GM12874 (cell line): ENCODE measurements around the gene RAB25.

ENCODE experiments used
- CTCF ChIP-seq: IDR thresholded peaks from 2 replicates; pipeline ENCODE4 v1.5.1; 2011; ENCODE audit warnings: low read depth, mild to moderate bottlenecking, control low read depth, low read length, moderate library complexity; ENCODE audit not compliant: insufficient read depth

Gene RAB25

DNA sequence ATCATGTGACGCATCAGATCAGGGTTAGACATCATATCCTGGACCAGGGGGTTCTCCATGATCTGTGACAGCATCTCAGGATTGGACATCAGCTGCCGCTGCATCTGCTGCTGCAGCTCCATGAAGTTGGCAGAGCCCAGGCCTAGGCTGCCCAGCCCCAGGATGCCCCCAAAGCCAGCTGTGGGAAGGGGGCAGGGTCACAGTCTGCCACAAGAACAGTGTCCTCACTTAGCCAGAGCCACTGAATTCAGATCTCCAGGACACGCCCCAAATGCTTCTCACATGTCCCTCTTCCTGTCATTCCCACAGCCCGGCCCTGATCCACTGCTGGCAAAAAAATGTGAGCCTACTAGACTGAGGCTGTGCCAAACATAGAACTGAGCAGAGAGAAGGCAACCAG is 10.6 kb upstream of the RAB25 start:
- TF ChIP-seq CTCF = no peak

DNA sequence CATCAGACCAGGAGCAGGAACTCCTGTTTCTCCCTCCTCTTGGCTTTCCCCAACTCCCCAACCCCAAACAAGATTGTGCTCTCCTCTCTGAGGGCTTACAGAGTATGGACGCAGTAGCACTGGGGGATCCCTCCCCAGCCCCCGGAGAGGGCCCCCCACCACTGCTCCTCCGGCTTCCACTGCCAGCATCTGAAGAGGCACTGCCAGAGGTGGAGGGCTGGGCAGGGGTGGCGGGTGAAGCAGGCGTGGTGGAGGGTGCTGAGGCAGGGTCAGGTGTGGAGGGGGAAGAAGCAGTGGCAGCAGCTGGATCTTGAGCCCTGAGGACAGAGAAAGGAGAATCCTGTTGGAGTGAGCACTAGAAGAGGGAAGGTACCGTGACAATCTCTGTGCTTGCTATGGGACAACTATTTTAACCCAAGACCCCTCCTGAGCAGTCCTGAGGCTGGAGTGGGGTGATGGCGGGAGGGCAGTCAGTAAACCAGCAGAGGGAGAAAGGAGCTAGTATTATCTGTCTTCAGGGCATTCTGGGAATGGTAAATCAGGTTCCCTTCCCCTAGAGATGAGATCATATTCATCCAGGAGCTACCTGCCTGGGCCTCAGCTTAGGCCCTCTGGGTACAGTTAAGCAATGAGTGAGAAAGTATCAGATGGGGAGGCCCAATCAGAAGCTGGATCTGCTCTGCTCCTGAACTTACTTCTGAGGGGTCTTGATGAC is 9.8 kb upstream of the RAB25 start:
- no peak for TF ChIP-seq CTCF

DNA sequence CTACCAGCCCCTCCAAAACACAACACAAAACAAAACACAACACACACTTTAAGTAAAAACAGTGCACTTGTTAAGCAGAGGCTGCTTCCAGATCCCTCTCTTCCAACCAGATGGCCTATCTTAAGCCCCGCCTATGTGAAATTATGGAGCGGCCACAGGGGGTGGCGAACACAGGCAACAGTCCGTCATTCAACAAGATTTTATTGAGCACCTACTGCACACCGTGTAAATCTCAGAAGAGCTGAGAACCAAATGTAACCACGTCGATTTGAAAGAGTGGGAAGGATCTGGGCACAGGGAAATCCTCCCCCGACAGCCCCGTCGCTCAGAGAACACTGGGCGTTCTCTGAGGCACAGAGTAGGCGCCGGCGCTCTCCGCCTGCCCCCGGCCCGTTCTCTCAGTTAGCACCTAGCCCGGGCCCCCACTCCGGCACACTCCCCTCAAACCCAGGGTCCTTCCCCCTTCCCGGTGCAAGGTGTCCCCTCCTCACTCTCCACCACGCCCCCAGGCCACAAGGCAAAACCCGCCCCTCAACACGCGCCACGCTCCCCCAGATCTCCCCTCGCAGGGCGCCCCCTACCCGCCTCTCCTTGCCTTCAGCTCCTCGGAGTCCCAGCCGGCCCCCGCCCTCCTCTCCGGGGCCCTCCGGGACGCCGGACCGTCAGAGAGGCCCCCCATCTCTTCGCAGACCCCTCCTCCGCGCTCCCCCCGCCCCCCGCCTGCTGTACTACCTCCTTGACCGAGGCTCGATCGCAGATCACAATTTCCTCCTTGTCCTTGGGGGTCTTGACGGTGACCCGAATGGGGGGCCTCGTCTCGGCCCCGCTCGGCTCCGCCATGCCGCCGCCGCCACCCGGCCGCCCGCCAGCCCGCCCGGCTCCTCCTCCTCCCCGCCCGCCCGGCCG is 7.8 kb upstream of the RAB25 start:
- TF ChIP-seq CTCF = peak; percentile 57; the same call in 1 of the 2 replicates

DNA sequence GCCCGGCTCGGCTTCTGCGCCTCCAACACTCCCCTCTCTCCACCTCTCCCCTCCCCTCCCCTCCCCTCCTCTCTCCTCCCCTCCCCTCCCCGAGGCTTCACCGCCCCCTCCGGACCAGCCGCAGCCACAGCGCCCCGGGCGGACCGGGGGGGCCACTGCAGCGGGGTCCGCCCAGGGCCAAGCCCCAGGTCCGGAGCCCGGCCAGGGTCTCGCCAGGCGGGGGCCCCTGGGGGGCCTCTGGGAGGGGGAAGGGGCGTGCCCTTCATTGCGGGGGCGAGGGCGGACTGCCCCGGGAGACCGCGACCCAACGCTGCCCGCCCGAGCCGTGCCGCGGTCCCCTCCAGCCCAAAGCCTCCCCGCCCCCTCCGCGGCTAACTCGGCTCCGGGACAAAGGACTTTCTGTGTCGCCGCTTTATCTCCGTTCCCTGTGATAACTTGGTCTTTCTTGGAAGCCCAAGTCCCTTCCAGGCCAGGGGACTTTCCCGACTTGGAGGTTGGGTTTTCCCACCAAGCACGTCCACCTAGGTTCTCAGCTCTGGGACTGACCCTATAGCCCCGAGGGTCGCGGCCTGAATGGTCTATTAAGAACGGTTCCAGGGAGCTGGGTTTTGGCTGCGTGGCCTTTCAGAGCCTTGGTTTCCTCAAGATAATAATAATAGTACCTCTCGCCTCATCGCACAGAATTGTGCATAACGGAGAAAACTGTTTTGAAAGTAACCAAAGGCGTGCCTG is 7.0 kb upstream of the RAB25 start, which contains the start of gene UBQLN4:
UBQLN4 (minus strand) TSS at position 31 of the 732 bp plus-strand sequence. CDS start 97 bp downstream, outside the sequence.
- TF ChIP-seq CTCF = peak; percentile 83

- TF ChIP-seq CTCF = no peak
Observed at GRCh38 chr1:156054500-156055280, 6.3 kb upstream of the RAB25 start, which contains the start of gene LAMTOR2. Gene LAMTOR2 (plus strand): TSS chr1:156054782. CDS start chr1:156054890, 108 bp downstream.

GRCh38 chr1:156055281-156056048 is 5.5 kb upstream of the RAB25 start:
- no peak for TF ChIP-seq CTCF
